Karpas-422 (cell line): ENCODE data around the gene KCNN2. TPM values are rescaled to one million over a fixed set of nuclear protein-coding genes. Genes with fewer than 3 reads are reported as not detected.

ENCODE experiments used
- DNase-seq: peaks from one replicate; pipeline ENCODE4 v3.0.0-alpha.2; 2015
- H2AFZ ChIP-seq: fragments of 200-600 bp; sonication (generic); 2 replicates; pipeline ENCODE4 v1.6.1; 2014; ENCODE audit warnings: antibody characterized with exemption, low read length, mixed read lengths
- H3K27ac ChIP-seq: fragments of 200-600 bp; sonication (generic); 2 replicates; pipeline ENCODE4 v1.5.1; 2014; ENCODE audit warnings: mild to moderate bottlenecking, low read length, moderate library complexity
- H3K27me3 ChIP-seq: fragments of 200-600 bp; sonication (generic); 2 replicates; pipeline ENCODE4 v1.6.1; 2014; ENCODE audit warnings: low read length, mixed read lengths
- H3K36me3 ChIP-seq: fragments of 200-600 bp; sonication (generic); 2 replicates; pipeline ENCODE4 v1.6.1; 2014; ENCODE audit warnings: low read length, mixed read lengths; ENCODE audit not compliant: insufficient read depth
- H3K4me1 ChIP-seq: fragments of 200-600 bp; sonication (generic); 2 replicates; pipeline ENCODE4 v1.6.1; 2014; ENCODE audit warnings: mild to moderate bottlenecking, low read length, mixed read lengths
- H3K4me2 ChIP-seq: fragments of 200-600 bp; sonication (generic); 2 replicates; pipeline ENCODE4 v1.6.1; 2014; ENCODE audit warnings: low read length, low read depth, mild to moderate bottlenecking; ENCODE audit not compliant: poor library complexity, severe bottlenecking
- H3K4me3 ChIP-seq: fragments of 200-600 bp; sonication (generic); 2 replicates; pipeline ENCODE4 v1.5.1; 2014; ENCODE audit warnings: mild to moderate bottlenecking, antibody characterized with exemption, low read length, mixed read lengths
- H3K79me2 ChIP-seq: fragments of 200-600 bp; sonication (generic); 2 replicates; pipeline ENCODE4 v1.6.1; 2014; ENCODE audit warnings: mild to moderate bottlenecking, low read length, mixed read lengths
- H3K9ac ChIP-seq: fragments of 200-600 bp; sonication (generic); 2 replicates; pipeline ENCODE4 v1.6.0; 2014; ENCODE audit warnings: low read length
- H3K9me2 ChIP-seq: fragments of 200-600 bp; sonication (generic), shearing (Covaris generic); replicated peaks from 2 replicates; pipeline ENCODE4 v1.6.0; 2014; ENCODE audit warnings: mild to moderate bottlenecking, low read length, moderate library complexity; ENCODE audit not compliant: insufficient read depth
- H3K9me3 ChIP-seq: fragments of 300-700, 200-600 bp; sonication (generic); 2 replicates; pipeline ENCODE4 v1.6.1; 2014; ENCODE audit warnings: low read length, mixed read lengths
- H4K20me1 ChIP-seq: fragments of 200-600 bp; sonication (generic); 2 replicates; pipeline ENCODE4 v1.6.1; 2014; ENCODE audit warnings: mild to moderate bottlenecking, antibody characterized with exemption, low read length, low read depth; ENCODE audit not compliant: insufficient read depth
- total RNA-seq: library from RNA; depleted of rRNA; stranded (reverse); fragments of >200 nt; shearing (Covaris generic); gene quantifications from 2 replicates; pipeline ENCODE4 v1.2.3, GENCODE V29; 2014; ENCODE audit warnings: low replicate concordance

Gene KCNN2
- total RNA-seq, 1 experiment from 2014 or later, result not detected

GRCh38 chr5:114367029-114367428, 5.2 kb downstream of the KCNN2 start:
- no peak overlapping the region for H3K9ac ChIP-seq
- no peak overlapping the region for H3K4me2 ChIP-seq
- H4K20me1 ChIP-seq, result no peaks in the 10 kb centered on the region
- H3K27me3 ChIP-seq, result no peaks in the 10 kb centered on the region
- H3K9me3 ChIP-seq, result no peaks in the 10 kb centered on the region
- no peak for DNase-seq
- no peaks in the 10 kb centered on the region for H3K9me2 ChIP-seq
- no peak overlapping the region for H2AFZ ChIP-seq
- H3K4me1 ChIP-seq, result no peaks in the 10 kb centered on the region
- H3K79me2 ChIP-seq, result no peaks in the 10 kb centered on the region
- no peaks in the 10 kb centered on the region for H3K36me3 ChIP-seq
- no peak overlapping the region for H3K4me3 ChIP-seq
- no peak overlapping the region for H3K27ac ChIP-seq

DNA sequence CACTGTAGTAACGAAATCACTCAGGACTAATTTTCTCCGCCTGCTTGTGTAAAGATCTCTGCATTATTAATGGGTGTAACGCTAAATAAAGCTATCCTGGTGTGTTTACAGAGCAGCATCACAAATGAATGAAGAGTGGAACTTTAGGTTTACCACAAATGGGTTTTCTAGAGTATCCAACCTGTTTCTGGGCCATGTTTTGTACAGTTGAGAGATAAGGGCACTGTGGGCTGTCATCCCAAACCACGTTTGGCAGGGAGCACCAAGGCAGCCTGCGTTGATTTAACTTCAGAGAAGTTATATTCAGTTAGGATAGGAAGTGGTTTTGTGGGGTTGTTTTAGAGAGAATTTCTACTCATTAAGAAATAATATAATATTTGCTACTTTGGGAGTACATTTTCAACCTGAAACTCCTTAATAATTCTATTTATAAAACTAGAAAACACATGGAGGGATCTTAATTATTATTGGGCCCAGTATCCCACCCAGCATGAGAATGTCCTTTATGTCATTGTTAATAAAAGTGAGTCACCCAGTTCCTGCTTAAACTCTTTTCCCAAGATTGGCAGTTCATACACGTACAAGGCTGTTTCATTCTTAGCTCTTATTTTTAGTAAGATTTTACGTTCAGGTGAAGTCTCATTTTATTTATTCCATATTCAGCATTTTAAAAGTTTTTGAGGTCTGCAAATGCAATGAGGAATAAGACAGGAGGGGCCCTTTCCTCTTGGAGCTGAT, 8.0 kb downstream of the KCNN2 start:
- no peak overlapping the region for H3K4me2 ChIP-seq
- H3K4me3 ChIP-seq, result no peak overlapping the region
- H3K27ac ChIP-seq, result no peak overlapping the region
- no peaks in the 10 kb centered on the region for H3K9me2 ChIP-seq
- H3K4me1 ChIP-seq, result no peaks in the 10 kb centered on the region
- H3K36me3 ChIP-seq, result no peaks in the 10 kb centered on the region
- no peak overlapping the region for H2AFZ ChIP-seq
- no peaks in the 10 kb centered on the region for H4K20me1 ChIP-seq
- H3K27me3 ChIP-seq, result no peaks in the 10 kb centered on the region
- no peak for DNase-seq
- H3K9ac ChIP-seq, result no peak overlapping the region
- no peaks in the 10 kb centered on the region for H3K79me2 ChIP-seq
- no peaks in the 10 kb centered on the region for H3K9me3 ChIP-seq

- H3K9me3 ChIP-seq, result no peaks in the 10 kb centered on the region
- H3K79me2 ChIP-seq, result no peaks in the 10 kb centered on the region
- H3K27me3 ChIP-seq, result no peaks in the 10 kb centered on the region
- no peak overlapping the region for H3K9ac ChIP-seq
- H3K36me3 ChIP-seq, result no peaks in the 10 kb centered on the region
- H3K4me3 ChIP-seq, result no peak overlapping the region
- no peaks in the 10 kb centered on the region for H4K20me1 ChIP-seq
- H3K9me2 ChIP-seq, result no peaks in the 10 kb centered on the region
- no peaks in the 10 kb centered on the region for H3K4me1 ChIP-seq
- no peak for DNase-seq
- H2AFZ ChIP-seq, result no peak overlapping the region
- H3K4me2 ChIP-seq, result no peak overlapping the region
- H3K27ac ChIP-seq, result no peak overlapping the region
Measured at GRCh38 chr5:114377050-114377844, 15.4 kb downstream of the KCNN2 start.

GRCh38 chr5:114377946-114378345, 16.1 kb downstream of the KCNN2 start:
- no peak overlapping the region for H3K4me2 ChIP-seq
- no peak for DNase-seq
- H3K9me2 ChIP-seq, result no peaks in the 10 kb centered on the region
- H3K27ac ChIP-seq, result no peak overlapping the region
- no peaks in the 10 kb centered on the region for H3K36me3 ChIP-seq
- H3K9ac ChIP-seq, result no peak overlapping the region
- no peaks in the 10 kb centered on the region for H3K79me2 ChIP-seq
- no peaks in the 10 kb centered on the region for H4K20me1 ChIP-seq
- no peaks in the 10 kb centered on the region for H3K27me3 ChIP-seq
- H2AFZ ChIP-seq, result no peak overlapping the region
- H3K4me3 ChIP-seq, result no peak overlapping the region
- H3K9me3 ChIP-seq, result no peaks in the 10 kb centered on the region
- H3K4me1 ChIP-seq, result no peaks in the 10 kb centered on the region

- Histone ChIP-seq H3K9me2 (no peaks in the 10 kb centered on the region), H3K27ac (no peak overlapping the region), H3K9ac (no peak overlapping the region), H3K36me3 (no peaks in the 10 kb centered on the region), H3K4me1 (no peaks in the 10 kb centered on the region), H2AFZ (no peak overlapping the region), H3K9me3 (no peaks in the 10 kb centered on the region), H3K4me3 (no peak overlapping the region), H3K79me2 (no peaks in the 10 kb centered on the region), H4K20me1 (no peaks in the 10 kb centered on the region), H3K27me3 (no peaks in the 10 kb centered on the region), H3K4me2 (no peak overlapping the region)
- no peak for DNase-seq
Measured at GRCh38 chr5:114380721-114381120, 18.9 kb downstream of the KCNN2 start.

DNA sequence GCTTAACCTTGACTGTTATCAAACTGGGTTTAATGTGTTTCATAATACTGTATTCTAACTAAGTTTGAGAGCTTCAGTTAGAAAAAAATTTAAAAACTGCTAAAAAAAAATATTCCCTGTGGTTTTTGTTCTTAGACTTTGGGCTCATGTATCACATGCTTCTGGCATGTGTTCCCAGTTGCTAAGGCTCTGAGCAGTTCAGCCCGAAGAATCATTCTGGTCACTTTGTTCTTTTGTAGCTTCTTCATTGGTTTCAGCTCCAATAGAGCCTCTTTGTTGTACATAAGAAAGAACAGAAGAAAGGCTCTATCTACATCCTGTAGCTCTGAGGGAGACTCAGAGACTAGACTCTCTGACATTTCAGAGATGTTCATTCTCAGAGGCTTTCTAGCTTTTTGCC, 25.6 kb downstream of the KCNN2 start:
- H3K4me3 ChIP-seq, result no peak overlapping the region
- no peak overlapping the region for H3K27ac ChIP-seq
- H3K9ac ChIP-seq, result no peak overlapping the region
- no peaks in the 10 kb centered on the region for H3K36me3 ChIP-seq
- no peaks in the 10 kb centered on the region for H4K20me1 ChIP-seq
- H3K9me2 ChIP-seq, result no peaks in the 10 kb centered on the region
- H3K4me1 ChIP-seq, result no peaks in the 10 kb centered on the region
- H3K79me2 ChIP-seq, result no peaks in the 10 kb centered on the region
- DNase-seq, result no peak
- H2AFZ ChIP-seq, result no peak overlapping the region
- no peaks in the 10 kb centered on the region for H3K9me3 ChIP-seq
- H3K4me2 ChIP-seq, result no peak overlapping the region
- no peaks in the 10 kb centered on the region for H3K27me3 ChIP-seq

GRCh38 chr5:114390431-114390830, 28.6 kb downstream of the KCNN2 start:
- Histone ChIP-seq H3K4me3 (no peak overlapping the region), H3K4me2 (no peak overlapping the region), H3K9me3 (no peaks in the 10 kb centered on the region), H3K79me2 (no peaks in the 10 kb centered on the region), H3K9ac (no peak overlapping the region), H3K27ac (no peak overlapping the region), H4K20me1 (no peaks in the 10 kb centered on the region), H3K4me1 (no peaks in the 10 kb centered on the region), H3K36me3 (no peaks in the 10 kb centered on the region), H3K27me3 (no peaks in the 10 kb centered on the region), H3K9me2 (no peaks in the 10 kb centered on the region), H2AFZ (no peak overlapping the region)
- no peak for DNase-seq

- Histone ChIP-seq H3K9me2 (no peaks in the 10 kb centered on the region), H2AFZ (no peak overlapping the region), H3K27me3 (no peaks in the 10 kb centered on the region), H3K36me3 (no peaks in the 10 kb centered on the region), H3K27ac (no peak overlapping the region), H4K20me1 (no peaks in the 10 kb centered on the region), H3K4me1 (no peaks in the 10 kb centered on the region), H3K4me2 (no peak overlapping the region), H3K4me3 (no peak overlapping the region), H3K9ac (no peak overlapping the region), H3K9me3 (no peaks in the 10 kb centered on the region), H3K79me2 (no peaks in the 10 kb centered on the region)
- DNase-seq, result no peak
Measured at GRCh38 chr5:114391321-114391720, 29.5 kb downstream of the KCNN2 start.
